Endothelial cell of umbilical vein (primary cell): Measurements from ENCODE around the gene SCN10A. TPM values are rescaled to one million over a fixed set of nuclear protein-coding genes. Genes with fewer than 3 reads are reported as not detected.

Experiments
- Bru-seq: library from RNA; stranded (reverse); fragments of 400-500 nt; gene quantifications from one replicate; lab custom pipeline; 2021; lab: Mats Ljungman, UMichigan
- BruChase-seq, 2 experiments: library from RNA; stranded (reverse); fragments of 400-500 nt; gene quantifications; one replicate each; lab custom pipeline; 2021; lab: Mats Ljungman, UMichigan
- BruUV-seq: library from RNA; stranded (reverse); fragments of 400-500 nt; replicated peaks from 2 replicates; lab custom pipeline; 2021; lab: Mats Ljungman, UMichigan
- CTCF ChIA-PET: fragments of 300-600, 350-600 bp; sonication (Branson Sonifier 250); formaldehyde crosslinking; loops from one replicate; lab custom pipeline; 2021; ENCODE audit warnings: antibody characterized with exemption, inconsistent platforms; lab: Charles Lee
- POLR2A ChIA-PET: fragments of 300-600, 350-600 bp; sonication (Branson Sonifier 250); formaldehyde crosslinking; loops from one replicate; lab custom pipeline; 2021; ENCODE audit warnings: antibody characterized with exemption, inconsistent platforms; lab: Charles Lee
- DNase-seq: peaks from one replicate; pipeline ENCODE4 v3.0.0-alpha.2; 2011; ENCODE audit warnings: low read depth, low spot score
- FAIRE-seq: peaks from 2 replicates; lab custom pipeline; 2011; peaks lifted over from hg19 to GRCh38; lab: Jason Lieb, UNC
- H2AFZ ChIP-seq: 2 replicates; pipeline ENCODE4 v1.6.0; 2012; ENCODE audit warnings: low read depth, low read length, control low read depth, inconsistent platforms
- H3K27ac ChIP-seq: 2 replicates; pipeline ENCODE4 v1.5.1; 2011; ENCODE audit warnings: low read depth, mild to moderate bottlenecking, control low read depth, low read length, moderate library complexity; ENCODE audit not compliant: insufficient read depth
- H3K27me3 ChIP-seq, 2 experiments: 2 replicates each; pipeline versions ENCODE4 v1.6.0 to v1.6.1; 2011; ENCODE audit warnings: low read length in 2 of 2, mixed read lengths in 1 of 2; ENCODE audit not compliant: control insufficient read depth in 2 of 2, insufficient read depth in 2 of 2
- H3K36me3 ChIP-seq, 2 experiments: 2 replicates in 1 of 2; 3 replicates in 1 of 2; pipeline ENCODE4 v1.5.1; 2011; ENCODE audit warnings: low read length in 2 of 2, mild to moderate bottlenecking in 1 of 2, moderate library complexity in 1 of 2; ENCODE audit not compliant: control insufficient read depth in 2 of 2, insufficient read depth in 2 of 2; ENCODE audit errors: extremely low read depth in 1 of 2
- H3K4me1 ChIP-seq: 3 replicates; pipeline ENCODE4 v1.5.1; 2011; ENCODE audit warnings: mild to moderate bottlenecking, low read length; ENCODE audit not compliant: control insufficient read depth, insufficient read depth; ENCODE audit errors: extremely low read depth
- H3K4me2 ChIP-seq: 2 replicates; pipeline ENCODE4 v1.6.1; 2011; ENCODE audit warnings: low read length, control low read depth, mixed read lengths; ENCODE audit not compliant: insufficient read depth
- H3K4me3 ChIP-seq, 3 experiments: fragments of 200-600 bp in 1 of 3; sonication (generic), shearing (Covaris generic) in 1 of 3; replicated peaks in 1 of 3; 2 replicates each; pipeline ENCODE4 v1.5.1; 2011 to 2016; ENCODE audit warnings: control low read depth in 3 of 3, low read length in 3 of 3, mild to moderate bottlenecking in 2 of 3, inconsistent platforms in 1 of 3, low read depth in 1 of 3, moderate library complexity in 1 of 3; ENCODE audit not compliant: insufficient read depth in 1 of 3
- H3K79me2 ChIP-seq: 2 replicates; pipeline ENCODE4 v1.6.0; 2012; ENCODE audit warnings: low read length, inconsistent platforms; ENCODE audit not compliant: control insufficient read depth, insufficient read depth
- H3K9ac ChIP-seq: replicated peaks from 2 replicates; pipeline ENCODE3; 2011; ENCODE audit warnings: low read length, control low read depth; ENCODE audit not compliant: insufficient read depth; ENCODE audit errors: extremely low read depth
- H3K9me1 ChIP-seq: replicated peaks from 3 replicates; pipeline ENCODE4 v1.6.0; 2011; ENCODE audit warnings: mild to moderate bottlenecking, low read length; ENCODE audit not compliant: control insufficient read depth, insufficient read depth; ENCODE audit errors: extremely low read depth
- H3K9me3 ChIP-seq: replicated peaks from 2 replicates; pipeline ENCODE4 v1.5.1; 2012; ENCODE audit warnings: low read length, inconsistent platforms; ENCODE audit not compliant: control insufficient read depth, insufficient read depth
- H4K20me1 ChIP-seq: replicated peaks from 2 replicates; pipeline ENCODE3; 2011; ENCODE audit warnings: mild to moderate bottlenecking, low read length; ENCODE audit not compliant: control insufficient read depth, insufficient read depth; ENCODE audit errors: extremely low read depth
- EZH2 ChIP-seq: IDR thresholded peaks from 2 replicates; pipeline ENCODE4 v1.6.1; 2012; ENCODE audit warnings: borderline replicate concordance, low read depth, mild to moderate bottlenecking, moderate library complexity, low read length, inconsistent platforms; ENCODE audit not compliant: severe bottlenecking
- FOS ChIP-seq: IDR thresholded peaks from 2 replicates; pipeline ENCODE4 v1.6.1; 2011; ENCODE audit warnings: mild to moderate bottlenecking, low read length, moderate library complexity, borderline replicate concordance; ENCODE audit not compliant: insufficient read depth
- GATA2 ChIP-seq: IDR thresholded peaks from 2 replicates; pipeline ENCODE4 v1.7.0; 2011; ENCODE audit warnings: low read depth, mild to moderate bottlenecking, moderate library complexity, mixed read lengths, low read length; ENCODE audit not compliant: insufficient read length, insufficient read depth
- JUN ChIP-seq: IDR thresholded peaks from 2 replicates; pipeline ENCODE4 v1.6.1; 2011; ENCODE audit warnings: borderline replicate concordance, low read depth; ENCODE audit not compliant: insufficient read length, insufficient read depth
- MYC ChIP-seq: IDR thresholded peaks from one replicate; pipeline ENCODE4 v1.6.1; 2011; ENCODE audit warnings: mild to moderate bottlenecking, low read depth, low read length
- POLR2A ChIP-seq: IDR thresholded peaks from 2 replicates; pipeline ENCODE4 v1.6.1; 2012; ENCODE audit warnings: low read depth, mild to moderate bottlenecking, control low read depth, low read length
- POLR2AphosphoS5 ChIP-seq: IDR thresholded peaks from 2 replicates; pipeline ENCODE4 v1.6.1; 2012; ENCODE audit warnings: low read depth, mild to moderate bottlenecking, control low read depth, low read length, moderate library complexity; ENCODE audit not compliant: insufficient read depth
- dilution Hi-C: fragments of 300-500 bp; cut with MboI; formaldehyde crosslinking; loops from one replicate; pipeline ENCODE4 v1.15.0; 2019; ENCODE audit warnings: low sequenced_read_pairs; ENCODE audit not compliant: extremely low pct_ligation_motif_present
- intact Hi-C: fragments of 100-400 bp; cut with micrococcal nuclease; formaldehyde crosslinking; loops from one replicate; pipeline ENCODE4 v1.10.0; 2022
- long read RNA-seq: library from polyadenylated mRNA; stranded (forward); transcript quantifications from one replicate; pipeline ENCODE4 v2.0.0, GENCODE V29; 2021
- polyA minus RNA-seq, 3 experiments: library from RNA; depleted of rRNA, polyadenylated mRNA; stranded (reverse); fragments of >200 nt; gene quantifications; 1 replicate in 1 of 3; 2 replicates in 2 of 3; pipeline ENCODE4 v1.2.3, GENCODE V29; 2011
- polyA plus RNA-seq, 4 experiments: library from polyadenylated mRNA; depleted of rRNA in 3 of 4; stranded (reverse) in 3 of 4; unstranded in 1 of 4; fragments of >200 nt; gene quantifications; 2 replicates each; pipeline versions ENCODE4 v1.2.1 to v1.2.3, GENCODE V29; 2011 to 2012; ENCODE audit warnings: missing spikeins in 1 of 4
- total RNA-seq: library from RNA; stranded (reverse); gene quantifications from 2 replicates; pipeline ENCODE4 v1.2.3, GENCODE V29; 2021
- TF ChIP-seq, protein P1 (sequence below), 2 donors: IDR thresholded peaks; 1 replicate in 1 of 2; 2 replicates in 1 of 2; pipeline ENCODE4 v1.5.1; 2011; ENCODE audit warnings: low read length in 2 of 2, mild to moderate bottlenecking in 2 of 2, moderate library complexity in 2 of 2, control low read depth in 1 of 2, inconsistent platforms in 1 of 2, low read depth in 1 of 2; ENCODE audit not compliant: insufficient read depth in 1 of 2; ENCODE audit errors: extremely low read depth in 1 of 2
- TF ChIP-seq, protein P2 (sequence below): IDR thresholded peaks from 2 replicates; pipeline ENCODE4 v1.6.1; 2011; ENCODE audit not compliant: insufficient read depth, insufficient read length

The SCN10A gene
- total RNA-seq = 0.09 TPM in 1 of 2 replicates, not detected in the other
- 0.07 and 0.08 TPM in 2 replicates for polyA plus RNA-seq
- polyA plus RNA-seq (2011; cell fraction: cytosol; rRNA removed) = 0.04 and 0.05 TPM in 2 replicates
- 0.13 and 0.15 TPM in 2 replicates for polyA plus RNA-seq (2011; cell fraction: nucleus; rRNA removed)
- 0.03 TPM in 1 of 2 replicates, not detected in the other for polyA plus RNA-seq (2012)
- not detected in 2 replicates for polyA minus RNA-seq
- not detected for polyA minus RNA-seq (2011; cell fraction: cytosol; rRNA and poly(A)+ RNA removed)
- 0.10 TPM in 1 of 2 replicates, not detected in the other for polyA minus RNA-seq (2011; cell fraction: nucleus; rRNA and poly(A)+ RNA removed)
- percentile 19 among the genes with signal in this experiment for Bru-seq, nascent RNA
- percentile 11 among the genes with signal in this experiment for BruChase-seq, experiment 1, labeled RNA remaining after a 6-hour chase
- percentile 7 among the genes with signal in this experiment for BruChase-seq, experiment 2, labeled RNA remaining after a 2-hour chase
- long read RNA-seq, partial matches to known transcripts = 1 of 3 reads
- long read RNA-seq, other reads (novel, unspliced or antisense) = 2 of 3 reads

DNA sequence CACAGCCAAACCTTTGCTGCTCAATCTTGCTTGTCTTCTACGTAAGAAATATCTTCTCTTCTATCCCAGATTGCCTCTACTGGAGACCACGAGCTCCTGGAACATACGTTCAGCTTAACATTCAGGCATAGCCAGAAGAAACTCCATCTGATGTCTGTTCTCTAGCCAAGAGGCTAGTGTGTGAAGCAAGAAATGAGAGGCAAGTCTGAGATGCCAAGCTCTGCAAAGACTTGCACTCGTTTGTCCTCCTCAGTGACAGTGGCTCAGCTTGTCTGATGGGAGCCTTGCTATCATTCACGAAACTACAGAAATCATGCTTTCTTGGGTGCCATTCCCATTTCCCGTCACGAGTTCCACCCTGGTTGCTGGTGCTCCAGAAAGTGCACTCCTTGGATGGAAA is at the start of gene SCN10A:
Gene SCN10A (minus strand): TSS at position 192 of the 400 bp plus-strand sequence. CDS start 22,207 bp downstream, outside the sequence.
- H2AFZ ChIP-seq = no peak within 1 kb of the TSS
- H3K27me3 ChIP-seq = peaks cover 13 to 31% of the 10 kb centered on the region in 2 experiments
- DNase-seq (no peak), FAIRE-seq (no peak)
- no peak within 1 kb of the TSS for H3K9ac ChIP-seq
- no peaks in the 10 kb centered on the region for H3K36me3 ChIP-seq
- CTCF ChIA-PET = interaction anchor here (1.0 kb wide), 1 partner anchor 10 kb away, joined by 3 read pairs; no protein-coding TSS in a partner anchor
- no peak within 1 kb of the TSS for H3K4me2 ChIP-seq
- intact Hi-C loops = no loop called here
- no TSS peak for BruUV-seq
- H3K79me2 ChIP-seq = no peaks in the 10 kb centered on the region
- H4K20me1 ChIP-seq = no peaks in the 10 kb centered on the region
- no peaks in the 10 kb centered on the region for H3K9me1 ChIP-seq
- no peaks in the 10 kb centered on the region for H3K4me1 ChIP-seq
- H3K4me3 ChIP-seq = no peak within 1 kb of the TSS
- POLR2A ChIA-PET = no interaction called here
- dilution Hi-C loops = no loop called here
- TF ChIP-seq JUN (no peak), MYC (no peak), FOS (no peak), GATA2 (no peak), EZH2 (no peak), POLR2AphosphoS5 (no peak), POLR2A (no peak)
- TF ChIP-seq, protein P1, sequence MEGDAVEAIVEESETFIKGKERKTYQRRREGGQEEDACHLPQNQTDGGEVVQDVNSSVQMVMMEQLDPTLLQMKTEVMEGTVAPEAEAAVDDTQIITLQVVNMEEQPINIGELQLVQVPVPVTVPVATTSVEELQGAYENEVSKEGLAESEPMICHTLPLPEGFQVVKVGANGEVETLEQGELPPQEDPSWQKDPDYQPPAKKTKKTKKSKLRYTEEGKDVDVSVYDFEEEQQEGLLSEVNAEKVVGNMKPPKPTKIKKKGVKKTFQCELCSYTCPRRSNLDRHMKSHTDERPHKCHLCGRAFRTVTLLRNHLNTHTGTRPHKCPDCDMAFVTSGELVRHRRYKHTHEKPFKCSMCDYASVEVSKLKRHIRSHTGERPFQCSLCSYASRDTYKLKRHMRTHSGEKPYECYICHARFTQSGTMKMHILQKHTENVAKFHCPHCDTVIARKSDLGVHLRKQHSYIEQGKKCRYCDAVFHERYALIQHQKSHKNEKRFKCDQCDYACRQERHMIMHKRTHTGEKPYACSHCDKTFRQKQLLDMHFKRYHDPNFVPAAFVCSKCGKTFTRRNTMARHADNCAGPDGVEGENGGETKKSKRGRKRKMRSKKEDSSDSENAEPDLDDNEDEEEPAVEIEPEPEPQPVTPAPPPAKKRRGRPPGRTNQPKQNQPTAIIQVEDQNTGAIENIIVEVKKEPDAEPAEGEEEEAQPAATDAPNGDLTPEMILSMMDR (IDR thresholded peaks at IDR 0.05; ENCODE audit: extremely low read depth in 1 of 2, insufficient read depth in 1 of 2, low read depth in 1 of 2, low read length in 2 of 2) = no peak
- TF ChIP-seq, protein P2, sequence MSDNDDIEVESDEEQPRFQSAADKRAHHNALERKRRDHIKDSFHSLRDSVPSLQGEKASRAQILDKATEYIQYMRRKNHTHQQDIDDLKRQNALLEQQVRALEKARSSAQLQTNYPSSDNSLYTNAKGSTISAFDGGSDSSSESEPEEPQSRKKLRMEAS = no peak
- no peak within 1 kb of the TSS for H3K27ac ChIP-seq
- no peaks in the 10 kb centered on the region for H3K9me3 ChIP-seq
